OCI-LY3 (cell line): ENCODE data around the gene NENF.
"Not testable (repeated sequence)": the region's sequence is repeated elsewhere in the genome, so short reads cannot be mapped to it uniquely, and the experiment has no call there.

Source experiments
- H2AFZ ChIP-seq: fragments of 200-600, 300-600 bp; shearing (Covaris generic); 2 replicates; pipeline ENCODE4 v1.6.0; 2014; ENCODE audit warnings: antibody characterized with exemption, low read depth, low read length
- H3K27ac ChIP-seq: fragments of 200-600, 300-600 bp; sonication (generic); 2 replicates; pipeline ENCODE4 v1.5.1; 2014; ENCODE audit warnings: mild to moderate bottlenecking, low read length, moderate library complexity, mixed read lengths
- H3K27me3 ChIP-seq: fragments of 200-600, 300-600 bp; sonication (generic); 2 replicates; pipeline ENCODE4 v1.6.1; 2014; ENCODE audit warnings: low read depth, low read length, mixed read lengths
- H3K36me3 ChIP-seq: fragments of 200-600, 300-600 bp; sonication (generic); replicated peaks from 2 replicates; pipeline ENCODE3; 2014; ENCODE audit warnings: low read depth, low read length, mixed read lengths
- H3K4me1 ChIP-seq: fragments of 300-600, 200-600 bp; sonication (generic); 2 replicates; pipeline ENCODE4 v1.6.1; 2014; ENCODE audit warnings: low read length, mixed read lengths
- H3K4me2 ChIP-seq: fragments of 200-600, 300-600 bp; sonication (generic); 2 replicates; pipeline ENCODE4 v1.6.1; 2014; ENCODE audit warnings: low read length, mixed read lengths
- H3K4me3 ChIP-seq: fragments of 300-600, 200-600 bp; sonication (generic); 2 replicates; pipeline ENCODE4 v1.5.1; 2014; ENCODE audit warnings: antibody characterized with exemption, mild to moderate bottlenecking, low read length, moderate library complexity
- H3K79me2 ChIP-seq: fragments of 300-600, 200-600 bp; shearing (Covaris generic); 2 replicates; pipeline ENCODE4 v1.6.1; 2014; ENCODE audit warnings: mild to moderate bottlenecking, low read length, mixed read lengths
- H3K9ac ChIP-seq: fragments of 300-600, 200-600 bp; shearing (Covaris generic); 2 replicates; pipeline ENCODE4 v1.6.0; 2014; ENCODE audit warnings: mild to moderate bottlenecking, low read length, moderate library complexity
- H3K9me3 ChIP-seq: fragments of 200-600, 300-600 bp; shearing (Covaris generic); 2 replicates; pipeline ENCODE4 v1.6.1; 2014; ENCODE audit warnings: low read length, mixed read lengths; ENCODE audit not compliant: insufficient read depth
- H4K20me1 ChIP-seq: fragments of 200-600, 300-600 bp; sonication (generic); 2 replicates; pipeline ENCODE4 v1.6.1; 2016; ENCODE audit warnings: low read length, mixed read lengths; ENCODE audit not compliant: insufficient read depth
- CTCF ChIP-seq: fragments of 200-600, 300-600 bp; sonication (generic); IDR thresholded peaks from 2 replicates; pipeline ENCODE4 v1.5.1; 2014; ENCODE audit warnings: antibody characterized with exemption, low read length, low read depth
- EZH2phosphoT487 ChIP-seq: fragments of 200-600 bp; shearing (Covaris generic); IDR thresholded peaks from 2 replicates; pipeline ENCODE4 v1.6.1; 2018; ENCODE audit warnings: antibody characterized with exemption, mixed run types, low read depth

NENF gene

GRCh38 chr1:212432661-212433576 is at the start of gene NENF:
NENF (plus strand) TSS chr1:212432920; CDS start chr1:212432944, 24 bp downstream.
- TF ChIP-seq EZH2phosphoT487 (no peak), CTCF (no peak)
- Histone ChIP-seq H3K27ac (no peak within 1 kb of the TSS), H3K4me1 (peaks cover 11% of the 10 kb centered on the region), H2AFZ (peak within 1 kb of the TSS; percentile 99), H3K4me2 (peak within 1 kb of the TSS; percentile 96), H4K20me1 (no peaks in the 10 kb centered on the region), H3K79me2 (peaks cover 34% of the 10 kb centered on the region), H3K9ac (peak within 1 kb of the TSS; percentile 81), H3K36me3 (peaks cover 8% of the 10 kb centered on the region), H3K9me3 (no peaks in the 10 kb centered on the region), H3K4me3 (peak within 1 kb of the TSS; percentile 84), H3K27me3 (0 out of 2 replicates have a peak, but pooled peaks cover 4% of the 10 kb centered on the region)

- no peak overlapping the region for H2AFZ ChIP-seq
- no peaks in the 10 kb centered on the region for H3K9me3 ChIP-seq
- no peak overlapping the region for H3K4me3 ChIP-seq
- H4K20me1 ChIP-seq: peaks cover 15% of the 10 kb centered on the region; the same call in 1 of the 2 replicates
- no peak for TF ChIP-seq EZH2phosphoT487
- TF ChIP-seq CTCF: no peak
- H3K79me2 ChIP-seq: peaks cover 27% of the 10 kb centered on the region
- no peaks in the 10 kb centered on the region for H3K4me1 ChIP-seq
- no peak overlapping the region for H3K27ac ChIP-seq
- no peaks in the 10 kb centered on the region for H3K27me3 ChIP-seq
- H3K36me3 ChIP-seq: peaks cover 72% of the 10 kb centered on the region
- no peak overlapping the region for H3K9ac ChIP-seq
- no peak overlapping the region for H3K4me2 ChIP-seq
Observed at GRCh38 chr1:212386029-212386428, 46.7 kb upstream of the NENF start.

GRCh38 chr1:212388985-212389716 is 43.6 kb upstream of the NENF start:
- no peaks in the 10 kb centered on the region for H3K9me3 ChIP-seq
- no peaks in the 10 kb centered on the region for H3K4me1 ChIP-seq
- H3K36me3 ChIP-seq: peaks cover 52% of the 10 kb centered on the region
- H3K9ac ChIP-seq: no peak overlapping the region
- no peak overlapping the region for H3K4me2 ChIP-seq
- H4K20me1 ChIP-seq: peaks cover 15% of the 10 kb centered on the region; the same call in 1 of the 2 replicates
- no peak overlapping the region for H3K4me3 ChIP-seq
- TF ChIP-seq CTCF (no peak), EZH2phosphoT487 (no peak)
- no peak overlapping the region for H3K27ac ChIP-seq
- H2AFZ ChIP-seq: no peak overlapping the region
- H3K79me2 ChIP-seq: peaks cover 38% of the 10 kb centered on the region
- no peaks in the 10 kb centered on the region for H3K27me3 ChIP-seq

GRCh38 chr1:212395678-212396437 is 36.9 kb upstream of the NENF start:
- not testable (repeated sequence) for H3K27me3 ChIP-seq, H4K20me1 ChIP-seq, H3K4me3 ChIP-seq, H3K9ac ChIP-seq, H3K4me2 ChIP-seq, H2AFZ ChIP-seq, H3K27ac ChIP-seq, H3K4me1 ChIP-seq
- Histone ChIP-seq H3K36me3 (peaks cover 38% of the 10 kb centered on the region), H3K9me3 (peaks cover 11% of the 10 kb centered on the region; the same call in 1 of the 2 replicates), H3K79me2 (peaks cover 48% of the 10 kb centered on the region)
